Trophoblast cell (in vitro differentiated cells and primary cell): ENCODE measurements around the gene GRIK4.

ENCODE experiments used
- DNase-seq, 2 donors: peaks; one replicate each; pipeline ENCODE4 v3.0.0-alpha.2; 2016
- H2AFZ ChIP-seq: 2 replicates; pipeline ENCODE4 v1.6.1; 2013; ENCODE audit warnings: low read length, moderate library complexity, mild to moderate bottlenecking; ENCODE audit not compliant: insufficient read depth, poor library complexity
- H2AK5ac ChIP-seq: 2 replicates; pipeline ENCODE4 v1.6.1; 2013; ENCODE audit warnings: mild to moderate bottlenecking, low read length
- H2BK120ac ChIP-seq: 2 replicates; pipeline ENCODE4 v1.6.1; 2013; ENCODE audit warnings: low read length, mild to moderate bottlenecking, moderate library complexity; ENCODE audit not compliant: insufficient read depth, poor library complexity
- H2BK12ac ChIP-seq: 2 replicates; pipeline ENCODE4 v1.6.1; 2013; ENCODE audit warnings: mild to moderate bottlenecking, low read length, moderate library complexity
- H2BK5ac ChIP-seq: 2 replicates; pipeline ENCODE4 v1.6.1; 2013; ENCODE audit warnings: low read length, low read depth, moderate library complexity, mild to moderate bottlenecking; ENCODE audit not compliant: poor library complexity
- H3K14ac ChIP-seq: 2 replicates; pipeline ENCODE4 v1.6.1; 2013; ENCODE audit warnings: mild to moderate bottlenecking, low read length
- H3K18ac ChIP-seq: 2 replicates; pipeline ENCODE4 v1.6.1; 2013; ENCODE audit warnings: mild to moderate bottlenecking, low read length
- H3K23ac ChIP-seq: 2 replicates; pipeline ENCODE4 v1.6.1; 2013; ENCODE audit warnings: low read length
- H3K27ac ChIP-seq: 2 replicates; pipeline ENCODE4 v1.5.1; 2013; ENCODE audit warnings: low read depth, mild to moderate bottlenecking, inconsistent platforms, low read length, moderate library complexity
- H3K27me3 ChIP-seq: 2 replicates; pipeline ENCODE4 v1.6.1; 2013; ENCODE audit warnings: inconsistent platforms, mild to moderate bottlenecking, low read length, moderate library complexity; ENCODE audit not compliant: insufficient read depth
- H3K36me3 ChIP-seq, 2 experiments: 1 replicate in 1 of 2; 2 replicates in 1 of 2; pipeline ENCODE4 v1.6.1; 2013; ENCODE audit warnings: low read length in 2 of 2, mild to moderate bottlenecking in 2 of 2, moderate library complexity in 1 of 2; ENCODE audit not compliant: insufficient read depth in 2 of 2, control insufficient read depth in 1 of 2
- H3K4ac ChIP-seq: 2 replicates; pipeline ENCODE4 v1.6.1; 2013; ENCODE audit warnings: low read depth, mild to moderate bottlenecking, low read length, moderate library complexity
- H3K4me1 ChIP-seq, 2 experiments: 1 replicate in 1 of 2; 2 replicates in 1 of 2; pipeline ENCODE4 v1.6.1; 2013; ENCODE audit warnings: low read length in 2 of 2, mild to moderate bottlenecking in 2 of 2, moderate library complexity in 1 of 2; ENCODE audit not compliant: insufficient read depth in 2 of 2, control insufficient read depth in 1 of 2
- H3K4me2 ChIP-seq: 2 replicates; pipeline ENCODE4 v1.6.1; 2013; ENCODE audit warnings: inconsistent platforms, mild to moderate bottlenecking, low read length, moderate library complexity
- H3K4me3 ChIP-seq: 2 replicates; pipeline ENCODE4 v1.5.1; 2013; ENCODE audit warnings: mild to moderate bottlenecking, low read depth, low read length, inconsistent platforms
- H3K79me1 ChIP-seq: one replicate; pipeline ENCODE4 v1.6.1; 2013; ENCODE audit warnings: low read length
- H3K79me2 ChIP-seq: 2 replicates; pipeline ENCODE4 v1.6.1; 2013; ENCODE audit warnings: low read length, mild to moderate bottlenecking; ENCODE audit not compliant: control insufficient read depth, insufficient read depth, poor library complexity
- H3K9ac ChIP-seq: 2 replicates; pipeline ENCODE4 v1.6.1; 2013; ENCODE audit warnings: mild to moderate bottlenecking, low read length
- H3K9me3 ChIP-seq: 2 replicates; pipeline ENCODE4 v1.6.1; 2013; ENCODE audit warnings: low read depth, mild to moderate bottlenecking, control low read depth, inconsistent platforms, low read length; ENCODE audit not compliant: insufficient read depth
- H4K12ac ChIP-seq: 2 replicates; pipeline ENCODE4 v1.6.1; 2013; ENCODE audit warnings: low read depth, mild to moderate bottlenecking, low read length, moderate library complexity
- H4K8ac ChIP-seq: 2 replicates; pipeline ENCODE4 v1.6.1; 2013; ENCODE audit warnings: low read depth, mild to moderate bottlenecking, low read length, moderate library complexity
- H4K91ac ChIP-seq: one replicate; pipeline ENCODE4 v1.6.1; 2013; ENCODE audit warnings: low read depth, mild to moderate bottlenecking, low read length, moderate library complexity
- WGBS: extraction: QIAGEN DNeasy Blood & Tissue Kit; methylation state at CpG from one replicate; pipeline ENCODE4 v1.1.7; 2013; ENCODE audit warnings: missing lambda C conversion rate; ENCODE audit not compliant: insufficient read length, insufficient coverage; ENCODE audit errors: extremely low coverage; 5-methylcytosine and 5-hydroxymethylcytosine counted together

Gene GRIK4

DNA sequence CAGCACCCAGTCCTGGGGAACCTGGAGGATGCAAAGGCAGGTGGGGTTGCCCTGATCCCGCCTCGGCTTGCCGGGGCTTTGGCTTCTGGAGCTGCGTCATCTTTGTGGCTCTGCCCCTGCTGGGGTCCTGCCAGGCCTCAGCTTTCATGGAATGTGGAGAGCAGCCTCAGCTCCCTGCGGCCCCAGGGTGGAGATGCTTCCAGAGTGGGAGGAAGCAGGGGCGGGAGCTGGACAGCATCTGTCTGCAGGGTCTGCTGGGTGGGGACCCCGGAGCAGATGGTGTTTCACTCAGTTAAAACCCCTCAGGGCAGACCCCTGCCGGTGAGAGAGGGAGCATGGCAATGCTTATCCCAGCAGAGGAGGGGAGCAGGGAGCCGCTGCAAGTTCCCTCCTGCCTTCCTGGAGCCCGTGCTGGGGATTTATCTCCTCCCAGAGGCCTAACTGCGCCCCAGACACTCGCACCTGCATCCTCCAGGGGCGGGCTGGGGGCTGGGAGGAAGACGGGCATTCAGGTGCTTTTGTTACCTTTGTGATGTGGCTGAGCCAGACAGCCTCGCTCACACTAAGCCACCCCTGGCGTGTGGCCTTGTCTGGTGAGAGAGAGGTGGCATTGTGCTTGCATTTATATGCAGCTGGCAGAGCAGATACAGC lies 15.7 kb downstream of the GRIK4 start:
- Histone ChIP-seq H3K79me1 (no peaks in the 10 kb centered on the region), H3K4me1 (no peaks in the 10 kb centered on the region), H3K4me3 (no peak overlapping the region), H4K91ac (no peak overlapping the region), H3K27me3 (no peaks in the 10 kb centered on the region), H3K4ac (no peak overlapping the region), H3K36me3 (no peaks in the 10 kb centered on the region), H3K27ac (no peak overlapping the region), H3K79me2 (no peaks in the 10 kb centered on the region), H2BK5ac (no peak overlapping the region), H4K12ac (no peak overlapping the region), H3K9me3 (peaks cover 2% of the 10 kb centered on the region), H3K9ac (no peak overlapping the region), H3K4me2 (no peak overlapping the region), H2BK12ac (no peak overlapping the region), H2AK5ac (no peak overlapping the region), H2BK120ac (no peak overlapping the region), H2AFZ (no peak overlapping the region), H3K23ac (no peak overlapping the region), H3K14ac (no peak overlapping the region), H3K18ac (no peak overlapping the region), H4K8ac (no peak overlapping the region)
- no CpG with 5 or more reads among the region's 16 CpGs for WGBS
- DNase-seq: no peak

- Histone ChIP-seq H2AFZ (no peak overlapping the region), H3K36me3 (no peaks in the 10 kb centered on the region), H3K27ac (no peak overlapping the region), H3K4me1 (no peaks in the 10 kb centered on the region), H2BK5ac (no peak overlapping the region), H3K79me2 (no peaks in the 10 kb centered on the region), H3K9ac (no peak overlapping the region), H2AK5ac (no peak overlapping the region), H3K9me3 (peaks cover 2% of the 10 kb centered on the region), H2BK12ac (no peak overlapping the region), H3K4me3 (no peak overlapping the region), H4K12ac (no peak overlapping the region), H3K4ac (no peak overlapping the region), H2BK120ac (no peak overlapping the region), H4K8ac (no peak overlapping the region), H4K91ac (no peak overlapping the region), H3K79me1 (no peaks in the 10 kb centered on the region), H3K23ac (no peak overlapping the region), H3K14ac (no peak overlapping the region), H3K18ac (no peak overlapping the region), H3K27me3 (no peaks in the 10 kb centered on the region), H3K4me2 (no peak overlapping the region)
- DNase-seq: no peak
- no CpG with 5 or more reads among the region's 4 CpGs for WGBS
These were observed 17.2 kb downstream of the GRIK4 start for GRCh38 chr11:120528749-120529148.

DNA sequence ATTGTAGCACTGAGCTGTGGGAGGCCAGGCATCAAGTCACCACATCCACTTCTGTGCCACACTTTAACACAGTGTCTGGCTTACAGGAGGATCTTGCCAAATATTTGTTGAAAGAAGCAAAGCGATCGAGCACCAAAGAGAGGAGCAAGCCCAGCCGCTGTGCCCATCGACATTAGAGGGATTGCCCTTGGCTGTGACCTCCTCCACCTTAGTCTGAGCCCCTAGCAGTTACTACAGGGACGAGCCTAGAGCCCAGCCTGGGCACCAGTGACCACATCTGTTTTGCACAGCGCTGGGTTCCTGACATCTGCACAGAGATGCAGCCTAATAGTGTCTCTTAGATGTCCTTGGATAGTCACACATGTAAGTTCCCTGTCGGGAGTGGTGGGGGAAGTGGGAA lies 17.7 kb downstream of the GRIK4 start:
- Histone ChIP-seq H3K14ac (no peak overlapping the region), H3K27me3 (no peaks in the 10 kb centered on the region), H3K4me1 (no peaks in the 10 kb centered on the region), H2BK120ac (no peak overlapping the region), H3K36me3 (no peaks in the 10 kb centered on the region), H3K23ac (no peak overlapping the region), H3K79me2 (no peaks in the 10 kb centered on the region), H3K4ac (no peak overlapping the region), H3K27ac (no peak overlapping the region), H4K12ac (no peak overlapping the region), H3K4me3 (no peak overlapping the region), H2AK5ac (no peak overlapping the region), H3K9me3 (peaks cover 2% of the 10 kb centered on the region), H3K18ac (no peak overlapping the region), H4K8ac (no peak overlapping the region), H3K4me2 (no peak overlapping the region), H3K9ac (no peak overlapping the region), H3K79me1 (no peaks in the 10 kb centered on the region), H2AFZ (no peak overlapping the region), H4K91ac (no peak overlapping the region), H2BK5ac (no peak overlapping the region), H2BK12ac (no peak overlapping the region)
- DNase-seq: no peak
- no CpG with 5 or more reads among the region's 7 CpGs for WGBS

- H2BK5ac ChIP-seq: no peak overlapping the region
- H2AFZ ChIP-seq: no peak overlapping the region
- no peak overlapping the region for H3K4ac ChIP-seq
- no peak overlapping the region for H3K4me2 ChIP-seq
- H4K8ac ChIP-seq: no peak overlapping the region
- H3K36me3 ChIP-seq: no peaks in the 10 kb centered on the region
- no peak for DNase-seq
- no peak overlapping the region for H3K14ac ChIP-seq
- H3K9me3 ChIP-seq: peaks cover 2% of the 10 kb centered on the region
- H3K27me3 ChIP-seq: no peaks in the 10 kb centered on the region
- H3K4me3 ChIP-seq: no peak overlapping the region
- H3K23ac ChIP-seq: no peak overlapping the region
- H2BK12ac ChIP-seq: no peak overlapping the region
- H3K79me2 ChIP-seq: no peaks in the 10 kb centered on the region
- no CpG with 5 or more reads among the region's 6 CpGs for WGBS
- no peak overlapping the region for H2AK5ac ChIP-seq
- H3K18ac ChIP-seq: no peak overlapping the region
- H4K12ac ChIP-seq: no peak overlapping the region
- no peak overlapping the region for H3K27ac ChIP-seq
- H3K9ac ChIP-seq: no peak overlapping the region
- H2BK120ac ChIP-seq: no peak overlapping the region
- no peaks in the 10 kb centered on the region for H3K4me1 ChIP-seq
- no peaks in the 10 kb centered on the region for H3K79me1 ChIP-seq
- H4K91ac ChIP-seq: no peak overlapping the region
These were observed 18.4 kb downstream of the GRIK4 start for GRCh38 chr11:120529911-120530310.
